Sigmoid colon (tissue), 4 donors: ENCODE data around the gene FAM9C.

Source experiments
- POLR2A ChIP-seq, 2 donors: fragments of 450-650 bp; IDR thresholded peaks; one replicate each; pipeline ENCODE4 v1.6.1; 2016; ENCODE audit warnings: antibody characterized with exemption in 2 of 2, mild to moderate bottlenecking in 2 of 2, moderate library complexity in 2 of 2
- POLR2AphosphoS5 ChIP-seq, 4 donors: sonication (generic); formaldehyde crosslinking; IDR thresholded peaks; one replicate each; pipeline ENCODE4 v1.6.1; 2017; ENCODE audit warnings: antibody characterized with exemption in 4 of 4
- TF ChIP-seq, protein P1 (sequence below), 4 experiments: fragments of 450-650 bp in 3 of 4; fragments of 200-600 bp in 1 of 4; IDR thresholded peaks; one replicate each; pipeline ENCODE4 v1.5.1; 2016 to 2019; ENCODE audit warnings: antibody characterized with exemption in 4 of 4, mild to moderate bottlenecking in 3 of 4, moderate library complexity in 2 of 4

DNA sequence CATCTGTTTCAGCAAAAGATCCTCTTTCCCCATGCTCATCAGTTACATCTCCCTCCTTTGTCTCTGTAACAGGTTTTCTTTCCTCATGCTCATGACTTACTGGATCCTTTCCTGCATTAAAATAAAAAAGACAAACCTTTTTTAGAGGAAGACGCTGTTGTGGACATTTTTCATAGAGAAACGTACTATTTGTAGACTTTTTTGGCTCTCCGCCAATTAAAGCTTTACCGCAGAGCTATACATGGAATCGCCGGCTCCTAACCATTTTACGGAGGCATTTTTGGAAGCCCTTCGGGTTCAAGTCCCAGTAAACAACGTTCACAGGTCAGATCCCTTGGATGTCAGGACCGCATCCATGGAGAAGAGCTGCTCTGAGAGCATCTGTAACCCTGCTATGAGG, 1.3 kb downstream of the FAM9C start:
- TF ChIP-seq POLR2AphosphoS5 (IDR thresholded peaks at IDR 0.05) (no peak), POLR2A (IDR thresholded peaks at IDR 0.05) (no peak)
- TF ChIP-seq, protein P1, sequence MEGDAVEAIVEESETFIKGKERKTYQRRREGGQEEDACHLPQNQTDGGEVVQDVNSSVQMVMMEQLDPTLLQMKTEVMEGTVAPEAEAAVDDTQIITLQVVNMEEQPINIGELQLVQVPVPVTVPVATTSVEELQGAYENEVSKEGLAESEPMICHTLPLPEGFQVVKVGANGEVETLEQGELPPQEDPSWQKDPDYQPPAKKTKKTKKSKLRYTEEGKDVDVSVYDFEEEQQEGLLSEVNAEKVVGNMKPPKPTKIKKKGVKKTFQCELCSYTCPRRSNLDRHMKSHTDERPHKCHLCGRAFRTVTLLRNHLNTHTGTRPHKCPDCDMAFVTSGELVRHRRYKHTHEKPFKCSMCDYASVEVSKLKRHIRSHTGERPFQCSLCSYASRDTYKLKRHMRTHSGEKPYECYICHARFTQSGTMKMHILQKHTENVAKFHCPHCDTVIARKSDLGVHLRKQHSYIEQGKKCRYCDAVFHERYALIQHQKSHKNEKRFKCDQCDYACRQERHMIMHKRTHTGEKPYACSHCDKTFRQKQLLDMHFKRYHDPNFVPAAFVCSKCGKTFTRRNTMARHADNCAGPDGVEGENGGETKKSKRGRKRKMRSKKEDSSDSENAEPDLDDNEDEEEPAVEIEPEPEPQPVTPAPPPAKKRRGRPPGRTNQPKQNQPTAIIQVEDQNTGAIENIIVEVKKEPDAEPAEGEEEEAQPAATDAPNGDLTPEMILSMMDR (IDR thresholded peaks at IDR 0.05), result no peak
